ENCODE measurements around the gene BIVM.

DNA sequence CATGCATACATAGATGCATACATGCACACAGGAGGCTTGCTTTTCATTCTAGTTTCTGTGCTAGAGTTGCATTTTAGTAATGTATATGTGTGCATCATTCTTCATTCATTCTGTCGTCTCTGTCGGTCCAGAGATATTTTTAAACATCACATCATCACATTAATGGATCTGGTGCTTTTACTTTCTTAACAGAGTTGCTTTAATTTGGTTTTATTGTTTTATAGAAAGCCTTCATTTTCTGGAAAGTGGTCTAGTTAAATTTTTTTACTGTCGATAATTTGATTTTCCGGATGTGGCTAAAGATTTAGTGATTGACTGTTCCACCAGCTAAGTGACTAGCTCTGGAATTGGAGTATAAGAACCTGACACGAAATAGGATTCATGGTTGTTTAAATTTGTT lies 16.9 kb downstream of the BIVM start:
- TF ChIP-seq GATA3 (IDR thresholded peaks at IDR 0.05; ENCODE audit: low read depth, low read length) (no peak), GATA2 (IDR thresholded peaks at IDR 0.05; ENCODE audit: low read depth, low read length) (no peak)
